Upper lobe of left lung (tissue), 4 donors: ENCODE results near the gene MCM3.

Experiments
- CTCF ChIP-seq, 6 experiments: fragments of 450-650 bp in 4 of 6; fragments of 200-600 bp in 2 of 6; sonication (generic) in 2 of 6; IDR thresholded peaks; one replicate each; pipeline ENCODE4 v1.5.1; 2016 to 2019; ENCODE audit warnings: antibody characterized with exemption in 6 of 6
- EP300 ChIP-seq, 4 donors: sonication (generic); formaldehyde crosslinking; IDR thresholded peaks; one replicate each; pipeline ENCODE4 v1.5.1; 2017; ENCODE audit warnings: antibody characterized with exemption in 4 of 4, control low read depth in 2 of 4
- POLR2A ChIP-seq, 4 donors: fragments of 450-650 bp; IDR thresholded peaks; one replicate each; pipeline ENCODE4 v1.5.1; 2016 to 2017; ENCODE audit warnings: antibody characterized with exemption in 4 of 4, mild to moderate bottlenecking in 2 of 4
- POLR2AphosphoS5 ChIP-seq, 2 donors: sonication (generic); formaldehyde crosslinking; IDR thresholded peaks; one replicate each; pipeline ENCODE4 v1.5.1; 2017; ENCODE audit warnings: antibody characterized with exemption in 2 of 2

GRCh38 chr6:52304983-52305390 lies 20.4 kb upstream of the MCM3 start:
- TF ChIP-seq CTCF (IDR thresholded peaks at IDR 0.05) (no peak), EP300 (IDR thresholded peaks at IDR 0.05) (no peak), POLR2AphosphoS5 (IDR thresholded peaks at IDR 0.05) (no peak), POLR2A (IDR thresholded peaks at IDR 0.05) (no peak)
